Hematopoietic multipotent progenitor cell treated with erythropoietin and hydrocortisone succinate and interleukin-3 and kit ligand, for 17 days (in vitro differentiated cells): ENCODE measurements around the gene MARCKSL1.
"Not testable (repeated sequence)": the region's sequence is repeated elsewhere in the genome, so short reads cannot be mapped to it uniquely, and the experiment has no call there.

ENCODE experiments used
- DNase-seq: peaks from one replicate; pipeline ENCODE4 v3.0.0-alpha.2; 2015; ENCODE audit warnings: low spot score

Gene MARCKSL1, protein sequence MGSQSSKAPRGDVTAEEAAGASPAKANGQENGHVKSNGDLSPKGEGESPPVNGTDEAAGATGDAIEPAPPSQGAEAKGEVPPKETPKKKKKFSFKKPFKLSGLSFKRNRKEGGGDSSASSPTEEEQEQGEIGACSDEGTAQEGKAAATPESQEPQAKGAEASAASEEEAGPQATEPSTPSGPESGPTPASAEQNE

DNA sequence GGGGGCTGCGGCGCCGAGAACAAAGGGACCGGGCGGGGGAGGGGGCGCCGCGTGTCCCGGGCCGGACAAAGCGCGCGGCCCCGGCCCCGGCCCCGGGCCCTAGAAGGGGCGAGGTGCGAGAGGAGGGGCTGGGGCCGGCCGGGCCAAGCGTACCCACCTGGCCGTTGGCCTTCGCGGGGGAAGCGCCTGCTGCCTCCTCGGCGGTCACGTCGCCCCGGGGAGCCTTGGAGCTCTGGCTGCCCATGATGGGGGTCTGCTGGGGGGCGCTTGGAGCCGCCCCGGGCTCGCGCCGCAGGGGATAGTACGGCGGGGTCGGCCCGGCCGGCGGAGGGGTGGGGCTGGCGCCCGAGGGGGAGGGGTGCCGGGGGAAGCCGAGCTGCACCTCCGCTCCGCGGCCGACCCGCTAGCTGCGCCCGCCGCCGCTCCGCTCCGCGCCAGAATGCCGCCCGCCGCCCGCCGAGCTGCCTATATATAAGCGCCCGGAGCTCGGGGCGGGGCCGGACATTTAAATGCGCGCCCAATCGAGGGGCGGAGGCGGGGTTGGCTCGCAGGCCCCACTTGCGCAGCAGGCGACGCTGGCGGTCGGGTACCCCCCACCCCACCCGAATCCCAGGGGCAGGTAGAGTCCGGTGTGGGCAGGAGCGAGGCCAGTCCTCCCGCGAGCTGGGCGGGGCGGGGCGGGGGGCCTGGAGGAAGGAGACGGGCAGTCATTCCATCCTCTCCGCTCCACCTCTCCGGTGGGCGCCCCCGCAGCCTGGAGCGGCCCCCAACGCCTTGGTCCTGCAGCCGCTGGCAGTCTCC lies at the start of gene MARCKSL1:
Gene MARCKSL1 (minus strand): TSS at position 444 of the 801 bp plus-strand sequence. CDS start 200 bp downstream, at position 244.
- peak; percentile 42 for DNase-seq

DNA sequence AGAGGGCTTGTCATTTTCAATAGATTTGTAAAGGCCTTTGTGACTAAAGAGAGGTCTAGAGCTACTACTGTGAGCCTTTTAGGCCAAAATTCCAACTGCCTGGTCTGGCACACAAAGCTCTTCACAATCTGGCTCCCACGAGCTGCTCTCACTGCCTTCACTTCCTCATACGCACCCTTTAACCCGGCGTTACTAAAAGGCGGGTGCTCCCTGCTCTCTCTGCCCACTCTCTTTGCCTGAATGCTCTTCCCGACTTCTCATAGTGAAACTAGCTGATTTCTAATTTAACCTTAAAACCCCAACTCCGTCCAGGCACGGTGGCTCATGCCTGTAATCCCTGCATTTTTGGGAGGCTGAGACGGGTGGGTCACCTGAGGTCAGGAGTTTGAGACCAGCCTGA lies 44.0 kb upstream of the MARCKSL1 start:
- no peak for DNase-seq

DNA sequence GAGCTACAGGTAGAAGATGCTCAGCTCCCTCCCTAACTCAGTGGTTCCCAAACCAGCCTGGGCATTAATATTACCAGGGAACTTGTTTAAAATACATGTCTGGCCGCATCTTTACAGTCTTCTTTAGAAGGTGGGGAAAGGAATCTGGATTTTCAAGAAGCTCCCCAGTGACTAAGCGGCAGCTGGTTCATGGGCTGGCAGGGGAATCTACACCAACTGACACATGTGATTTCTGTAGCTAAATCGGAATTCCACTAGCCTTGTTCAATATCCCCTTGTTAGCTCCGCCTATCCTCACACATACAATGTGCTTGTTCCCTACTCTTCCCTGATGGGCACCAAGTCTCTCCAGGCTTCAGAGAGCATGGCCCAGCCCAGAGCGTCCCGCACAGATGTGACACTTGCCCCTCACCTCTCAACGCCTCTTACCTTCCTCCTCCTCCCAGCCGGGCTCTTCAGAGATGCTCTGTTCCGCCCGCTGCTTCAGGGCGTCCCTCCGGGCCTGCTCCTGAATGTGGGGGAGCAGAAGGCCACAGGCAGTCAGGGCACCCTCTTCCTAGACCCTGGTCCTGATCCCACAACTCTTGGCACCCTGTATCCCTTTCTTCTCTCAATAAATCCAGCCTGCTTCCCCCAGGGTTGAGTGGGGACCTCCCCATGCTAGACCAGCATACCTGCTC lies 41.6 kb upstream of the MARCKSL1 start:
- DNase-seq, result no peak

DNA sequence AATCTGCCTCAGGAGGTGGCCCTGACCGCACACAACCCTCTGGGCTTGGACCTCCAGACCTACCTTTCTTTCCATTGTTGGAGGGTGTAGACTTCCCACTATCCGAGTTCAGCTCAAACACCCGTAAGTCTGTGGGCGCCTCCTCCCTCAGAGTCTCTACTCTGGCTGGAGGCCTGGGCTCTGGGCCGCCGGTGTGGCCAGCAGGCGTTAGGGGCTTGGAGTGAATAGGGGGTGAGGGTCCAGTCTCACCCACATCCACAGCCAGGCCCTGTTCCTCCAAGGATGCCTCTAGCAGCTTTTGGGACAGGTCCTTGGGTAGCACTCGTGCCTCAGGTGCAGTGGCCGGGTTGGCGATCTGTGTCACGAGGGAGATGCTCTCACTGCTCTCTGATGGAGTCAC lies 40.2 kb upstream of the MARCKSL1 start:
- no peak for DNase-seq

DNA sequence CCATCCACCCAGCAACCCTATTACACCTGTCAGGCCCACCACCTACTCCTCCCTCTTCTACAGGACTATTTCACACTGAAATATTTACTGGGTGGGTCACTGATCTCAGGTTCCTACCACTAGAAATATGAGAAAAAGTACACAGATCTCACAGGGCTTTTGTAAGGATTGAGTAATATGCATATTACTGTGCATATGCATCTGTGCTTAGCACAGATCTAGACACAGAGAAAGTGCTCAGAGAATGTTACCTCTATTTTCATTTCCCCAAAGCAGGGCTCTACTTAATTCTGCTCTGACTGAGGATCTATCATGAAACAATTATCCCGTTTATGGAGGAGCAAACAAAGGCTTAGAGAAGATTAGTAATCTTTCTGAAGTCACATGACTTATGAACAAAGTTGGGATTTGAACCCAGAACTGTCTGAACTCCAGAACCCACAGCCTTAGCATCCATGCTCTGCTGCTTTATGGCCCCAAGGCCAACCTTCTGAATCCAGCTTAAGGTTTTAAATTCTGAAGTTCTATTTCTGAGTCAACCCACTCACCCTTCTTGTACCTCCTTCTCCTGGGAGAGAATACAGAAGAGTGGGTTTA lies 38.1 kb upstream of the MARCKSL1 start:
- no peak for DNase-seq

DNA sequence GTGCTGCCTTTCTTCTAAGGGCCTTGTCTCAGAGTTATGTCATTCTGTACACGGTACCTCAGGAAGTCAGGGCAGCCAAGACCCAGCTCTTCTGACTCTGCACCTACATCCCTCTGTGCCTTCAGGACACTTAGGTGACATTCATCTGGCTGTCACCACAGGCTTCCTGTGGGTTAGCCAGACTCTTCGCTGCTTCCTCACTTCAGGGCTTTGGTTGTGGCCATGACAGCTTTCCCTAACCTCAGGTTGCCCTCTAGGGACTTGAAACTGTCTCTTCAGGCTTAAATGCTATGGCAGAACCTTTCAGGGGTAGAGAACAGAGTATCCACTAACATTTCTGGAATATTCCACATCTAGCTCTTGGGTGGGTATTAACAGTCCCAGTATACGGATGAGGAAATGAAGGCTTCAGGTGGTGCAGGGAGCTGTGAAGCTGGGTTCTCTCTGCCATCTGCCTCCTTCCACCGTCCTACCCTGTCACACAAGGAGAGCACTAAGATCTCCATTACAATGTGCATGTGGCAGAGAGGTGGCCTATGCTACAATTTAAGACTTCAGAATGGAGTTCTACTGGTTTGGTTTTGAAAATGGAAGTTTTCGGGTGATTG lies 36.2 kb upstream of the MARCKSL1 start:
- DNase-seq, result no peak

DNA sequence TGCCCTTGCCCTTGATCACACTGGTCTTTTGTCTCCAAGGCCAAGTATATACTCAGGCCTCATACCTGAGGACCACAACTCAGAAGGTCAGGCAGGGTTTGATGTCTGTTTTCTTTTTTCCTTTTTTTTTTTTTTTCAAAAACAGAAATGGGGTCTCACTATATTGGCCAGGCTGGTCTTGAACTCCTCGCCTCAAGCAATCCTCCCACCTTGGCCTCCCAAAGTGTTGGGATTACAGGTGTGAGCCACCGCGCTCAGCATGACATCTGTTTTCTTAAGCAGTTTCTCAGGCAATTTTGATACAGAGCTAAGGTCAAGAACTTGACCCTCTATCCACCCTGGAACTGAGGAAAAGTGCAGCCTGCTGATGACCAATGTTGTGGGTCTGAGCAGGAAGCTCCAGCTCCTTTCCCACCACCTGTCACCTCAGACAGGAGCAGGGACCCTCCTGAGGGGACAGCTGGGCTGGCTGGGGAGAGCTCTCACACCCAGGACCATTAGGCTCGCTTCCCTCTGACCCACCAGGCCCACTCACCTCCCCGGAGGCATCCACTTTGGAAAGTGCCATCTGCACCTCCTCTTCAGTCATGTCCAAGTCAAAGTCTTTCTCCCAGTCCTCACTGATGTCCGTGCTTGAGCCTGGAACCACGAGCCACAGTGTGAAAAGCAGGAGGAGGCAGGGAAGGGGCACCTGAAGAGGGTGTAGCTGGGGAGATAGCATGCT lies 32.0 kb upstream of the MARCKSL1 start:
- DNase-seq, result no peak

DNA sequence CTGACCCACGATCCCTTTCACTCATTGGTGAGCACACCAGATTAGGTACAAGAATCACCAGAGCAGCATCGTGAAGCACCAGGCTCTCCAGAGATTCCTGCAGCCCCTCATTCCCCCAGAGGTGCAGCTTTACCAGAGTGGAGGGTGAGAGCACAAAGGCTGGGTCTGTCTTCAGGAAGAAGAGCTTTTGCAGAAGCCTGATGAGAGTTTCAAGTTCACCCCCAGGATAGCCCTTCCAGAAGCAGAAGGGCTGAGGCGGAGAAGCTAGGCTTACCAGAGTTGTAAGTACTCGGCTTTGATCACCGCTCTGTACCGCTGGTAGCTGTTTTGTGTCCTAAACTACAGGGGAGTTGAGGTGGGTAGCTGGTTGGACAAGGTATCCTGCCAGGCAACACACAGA lies 29.4 kb upstream of the MARCKSL1 start:
- no peak for DNase-seq

DNA sequence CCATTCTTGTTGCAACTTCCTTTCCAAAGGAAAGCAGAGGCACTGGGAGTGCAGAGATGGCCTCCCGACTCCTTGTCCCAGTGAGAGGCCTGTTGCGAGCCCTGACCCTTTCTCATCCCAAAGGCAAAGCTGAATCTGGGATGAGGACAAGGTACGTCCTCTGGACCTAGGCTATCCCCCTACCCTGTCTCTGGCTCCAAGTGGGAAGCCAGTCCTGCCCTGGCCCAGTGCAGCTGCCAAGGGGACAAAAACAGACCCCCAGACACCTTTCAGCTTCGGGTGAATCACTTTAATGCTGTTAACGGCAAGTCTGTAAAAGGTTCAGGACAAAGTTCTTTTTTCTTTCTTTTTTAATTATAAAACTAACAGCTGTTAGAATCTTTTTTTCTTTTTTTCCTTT lies 28.8 kb upstream of the MARCKSL1 start:
- DNase-seq, result no peak

DNA sequence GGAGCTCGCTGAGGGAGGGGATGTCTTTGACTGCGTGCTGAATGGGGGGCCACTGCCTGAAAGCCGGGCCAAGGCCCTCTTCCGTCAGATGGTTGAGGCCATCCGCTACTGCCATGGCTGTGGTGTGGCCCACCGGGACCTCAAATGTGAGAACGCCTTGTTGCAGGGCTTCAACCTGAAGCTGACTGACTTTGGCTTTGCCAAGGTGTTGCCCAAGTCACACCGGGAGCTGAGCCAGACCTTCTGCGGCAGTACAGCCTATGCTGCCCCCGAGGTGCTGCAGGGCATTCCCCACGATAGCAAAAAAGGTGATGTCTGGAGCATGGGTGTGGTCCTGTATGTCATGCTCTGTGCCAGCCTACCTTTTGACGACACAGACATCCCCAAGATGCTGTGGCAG lies 27.7 kb upstream of the MARCKSL1 start:
- no peak for DNase-seq

DNA sequence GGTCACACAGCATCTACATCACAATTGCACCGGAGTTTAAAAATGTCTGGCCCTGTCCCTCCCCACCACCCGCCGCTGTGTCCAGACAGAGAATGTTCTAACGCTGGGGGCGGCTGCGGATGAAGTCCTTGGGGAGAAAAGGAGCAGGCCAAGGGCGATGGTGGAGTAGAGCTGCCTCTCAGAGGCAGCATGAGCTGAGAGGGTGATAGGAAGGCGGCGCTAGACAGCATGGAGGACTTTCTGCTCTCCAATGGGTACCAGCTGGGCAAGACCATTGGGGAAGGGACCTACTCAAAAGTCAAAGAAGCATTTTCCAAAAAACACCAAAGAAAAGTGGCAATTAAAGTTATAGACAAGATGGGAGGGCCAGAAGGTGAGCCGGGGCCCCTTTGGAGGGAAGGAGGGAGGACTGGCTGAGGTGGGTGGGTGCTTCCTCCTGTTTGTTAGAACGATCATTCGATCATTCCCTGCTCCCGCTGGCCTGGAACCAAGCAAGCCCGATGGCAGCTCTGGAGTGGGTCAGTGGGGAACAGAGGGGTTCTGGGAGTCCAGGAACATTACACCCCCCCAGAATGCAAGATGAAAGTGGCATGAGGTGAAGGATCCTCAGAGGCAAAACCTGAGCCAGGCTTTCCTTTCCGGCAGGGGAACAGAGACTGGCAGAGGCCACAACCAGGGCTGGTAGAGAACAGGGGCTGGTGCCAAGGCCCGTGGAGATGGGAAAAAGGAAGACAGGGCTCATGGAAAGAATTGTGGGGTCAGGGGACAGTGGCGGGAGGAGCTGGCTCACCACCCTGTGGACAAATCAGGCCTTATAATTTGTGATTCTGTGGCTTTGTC lies 26.7 kb upstream of the MARCKSL1 start, which contains the start of the genes FAM229A and TSSK3:
Gene FAM229A (minus strand): TSS at position 12 of the 840 bp plus-strand sequence. CDS start 394 bp downstream, outside the sequence.
Gene TSSK3 (plus strand): TSS at position 66 of the 840 bp plus-strand sequence. CDS start 163 bp downstream, at position 229.
- no peak for DNase-seq

DNA sequence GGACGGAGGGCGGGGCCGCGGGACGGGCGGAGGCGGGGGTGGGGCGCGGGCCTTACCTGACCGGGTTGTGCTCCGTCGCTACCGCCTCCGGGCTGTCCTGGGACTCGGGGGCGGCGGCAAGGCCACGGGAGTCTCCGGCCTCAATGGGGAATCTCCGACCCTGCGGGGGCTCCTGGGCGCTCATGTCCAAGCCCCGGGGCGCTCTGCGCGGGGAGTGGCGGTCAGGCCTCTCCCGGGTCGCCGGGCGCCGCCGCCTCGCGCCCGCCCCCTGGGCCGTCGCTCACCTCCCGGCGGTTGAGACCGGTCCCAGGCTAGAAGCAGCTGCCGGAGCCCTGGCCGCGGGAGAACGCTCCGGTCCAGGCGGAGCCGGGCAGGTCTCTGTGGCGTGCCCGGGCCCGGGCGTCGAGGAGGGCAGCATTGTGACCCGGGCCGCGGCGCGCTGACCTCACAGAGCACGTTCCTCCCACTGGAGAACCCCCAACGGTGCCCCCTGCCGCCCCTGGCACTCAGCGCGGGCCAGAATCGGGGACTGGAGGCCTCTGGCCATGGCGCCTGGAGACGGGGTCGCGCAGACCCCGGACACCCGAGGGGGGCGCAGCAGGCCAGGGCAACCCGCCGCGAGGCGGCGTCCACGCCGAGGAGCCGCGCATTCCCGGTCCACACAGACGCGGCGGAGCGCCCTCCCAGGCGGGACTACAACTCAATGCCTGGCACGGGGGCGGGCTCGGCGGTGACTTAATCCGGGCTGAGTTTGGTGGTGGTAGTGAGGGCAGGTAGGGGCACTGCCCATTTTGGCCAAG lies 25.8 kb upstream of the MARCKSL1 start:
- DNase-seq, result no peak

DNA sequence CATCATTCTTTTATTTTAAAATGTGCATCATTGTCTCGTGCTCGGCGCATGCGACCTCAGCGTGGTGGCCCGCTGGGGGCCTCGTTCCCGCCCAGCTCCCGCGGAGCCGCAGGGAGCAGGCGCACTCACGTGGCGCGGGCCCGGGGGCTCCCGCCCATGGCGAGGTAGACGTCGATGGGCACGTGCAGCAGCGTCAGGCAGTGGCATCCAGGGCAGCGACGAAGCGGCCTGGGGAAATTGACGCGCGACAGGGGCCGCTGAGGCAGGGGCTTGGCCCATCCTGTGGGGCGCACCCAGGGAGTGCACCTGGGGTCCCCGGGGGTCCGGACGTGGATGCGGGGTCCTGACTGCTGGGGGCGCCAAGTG lies 25.3 kb upstream of the MARCKSL1 start:
- DNase-seq, result no peak

DNA sequence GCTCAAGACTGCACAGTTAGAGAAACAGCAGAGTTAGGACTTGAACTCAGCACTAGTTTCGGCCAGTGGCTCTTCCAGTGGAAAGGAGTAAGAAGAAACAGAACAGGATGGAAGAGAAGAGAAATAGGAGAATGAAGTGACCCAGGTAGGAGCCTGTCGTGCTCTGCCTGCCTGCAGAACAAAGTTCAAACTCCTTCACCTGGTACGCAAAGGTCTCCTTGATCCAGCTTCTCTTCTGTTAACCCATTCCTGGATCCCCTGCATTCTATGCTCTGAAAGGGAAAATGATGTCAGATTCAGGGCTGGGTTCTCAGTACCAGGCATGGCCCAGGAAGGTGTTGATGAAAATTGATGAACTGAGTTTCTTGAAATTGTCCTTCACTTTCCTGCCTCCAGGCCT lies 22.4 kb upstream of the MARCKSL1 start:
- DNase-seq, result no peak

DNA sequence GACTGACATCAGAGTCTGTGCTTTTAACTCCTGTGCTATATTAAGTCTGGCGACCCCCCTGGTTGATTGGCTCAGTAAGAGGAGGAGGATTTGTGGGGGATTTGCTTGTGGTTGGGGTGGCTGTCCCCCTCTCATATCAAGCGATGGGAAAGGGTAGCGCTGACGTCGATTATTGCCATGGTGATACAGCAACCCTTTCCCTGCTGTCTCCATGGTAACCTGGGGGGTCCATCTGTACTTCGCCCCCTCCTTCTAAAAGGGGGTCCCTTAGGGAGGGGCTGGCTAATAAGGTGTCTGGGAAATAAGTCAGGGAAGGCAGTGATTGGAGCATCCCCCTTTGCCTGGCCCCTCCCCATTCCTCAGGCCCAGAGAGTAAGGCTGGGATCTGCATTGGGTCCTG lies 21.6 kb upstream of the MARCKSL1 start:
- no peak for DNase-seq

DNA sequence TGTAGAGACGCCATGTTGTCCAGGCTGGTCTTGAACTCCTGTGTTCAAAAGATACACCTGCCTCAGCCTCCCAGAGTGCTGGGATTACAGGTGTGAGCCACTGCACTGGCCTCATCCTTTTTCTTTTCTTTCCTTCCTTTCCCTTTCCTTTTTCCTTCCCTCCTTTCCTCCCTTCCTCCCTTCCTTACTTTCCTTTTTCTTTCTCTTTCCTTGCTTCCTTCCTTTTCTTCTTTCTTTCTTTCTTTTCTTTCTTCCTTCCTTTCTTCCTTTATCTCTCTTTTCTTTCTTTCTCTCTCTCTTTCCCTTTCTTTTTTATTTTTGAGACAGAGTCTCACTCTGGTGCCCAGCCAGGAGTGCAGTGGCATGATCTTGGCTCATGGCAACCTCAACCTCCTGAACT lies 20.4 kb upstream of the MARCKSL1 start:
- no peak for DNase-seq

DNA sequence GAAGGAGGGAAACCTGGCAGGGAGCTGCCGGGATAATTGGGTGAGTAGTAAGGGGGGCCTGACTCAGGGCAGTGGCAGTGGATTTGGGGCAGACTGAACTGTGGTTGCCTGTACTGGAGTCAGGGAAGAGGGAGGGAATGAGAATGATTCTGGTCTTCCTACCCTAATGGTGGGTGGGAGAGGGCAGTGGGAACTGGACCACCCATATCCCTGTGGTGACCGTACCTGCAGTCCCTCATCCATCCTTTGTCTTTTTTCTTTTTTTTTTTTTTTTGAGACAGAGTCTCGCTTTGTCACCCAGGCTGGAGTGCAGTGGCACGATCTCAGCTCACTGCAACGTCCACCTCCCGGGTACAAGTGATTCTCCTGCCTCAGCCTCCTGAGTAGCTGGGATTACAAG lies 19.7 kb upstream of the MARCKSL1 start:
- DNase-seq, result not testable (repeated sequence)

DNA sequence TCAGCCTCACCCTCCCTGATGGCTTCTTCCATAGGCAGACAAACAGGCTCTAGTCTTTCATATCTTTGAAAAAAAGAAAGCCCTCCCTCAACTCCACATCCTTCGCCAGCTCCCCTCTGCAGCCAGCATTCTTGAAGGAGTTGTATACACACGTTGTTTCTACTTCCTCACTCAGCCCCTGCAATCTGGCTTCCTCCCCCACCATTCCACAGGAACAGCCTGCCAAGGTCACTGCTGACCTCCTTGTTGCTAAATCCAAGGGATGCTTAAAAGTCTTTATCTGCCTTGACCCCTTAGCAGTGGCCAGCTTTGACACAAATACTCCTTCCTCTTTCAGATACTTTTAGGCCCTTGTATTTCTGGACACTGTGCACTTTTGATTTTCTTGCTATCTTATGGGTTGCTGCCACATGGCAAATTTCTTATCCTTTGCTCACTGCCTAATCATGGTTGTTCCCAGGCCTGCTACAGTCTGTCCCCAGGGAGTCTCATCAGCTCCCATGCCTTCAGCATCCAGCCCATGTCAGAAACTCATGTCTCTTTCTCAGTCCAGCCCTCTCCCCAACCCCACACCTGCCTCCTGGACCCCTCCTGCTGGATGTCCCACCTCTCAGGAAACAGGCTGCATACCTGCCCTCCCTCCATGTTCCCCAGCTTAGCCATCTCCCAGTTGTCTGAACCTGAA lies 18.0 kb upstream of the MARCKSL1 start:
- no peak for DNase-seq

DNA sequence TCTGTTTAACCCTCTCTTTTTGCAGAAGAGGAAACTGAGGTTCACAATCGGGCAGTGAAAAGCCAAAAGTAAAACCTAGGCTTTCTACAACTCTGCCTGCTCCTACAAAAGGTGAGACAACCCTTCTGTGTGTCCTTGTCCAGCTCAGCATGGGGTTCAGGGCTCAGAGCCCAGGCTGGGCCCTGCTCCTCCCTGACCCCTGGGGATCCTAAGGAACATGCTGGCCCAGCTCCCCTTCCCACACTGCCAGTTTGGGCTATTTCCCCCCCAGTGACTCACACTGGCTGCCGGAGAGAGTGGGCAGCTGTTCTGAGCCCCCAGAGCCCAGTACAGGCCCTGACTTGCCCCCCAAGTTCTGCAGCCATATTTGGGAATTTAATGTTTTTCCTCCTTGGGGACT lies 17.4 kb upstream of the MARCKSL1 start:
- no peak for DNase-seq
